Activated CD4-positive, alpha-beta T cell treated with anti-CD3 and anti-CD28 coated beads for 1 hour (primary cell): ENCODE results near the gene NFS1.

Source experiments
- DNase-seq: peaks from one replicate; pipeline ENCODE4 v3.0.0-alpha.2; 2020

Gene NFS1

GRCh38 chr20:35635652-35636051 lies 63.5 kb downstream of the NFS1 start:
- no peak for DNase-seq

- no peak for DNase-seq
Measured at GRCh38 chr20:35632539-35633115, 66.5 kb downstream of the NFS1 start.

- no peak for DNase-seq
Measured at GRCh38 chr20:35630636-35631035, 68.5 kb downstream of the NFS1 start.

GRCh38 chr20:35629427-35630145 lies 69.6 kb downstream of the NFS1 start:
- DNase-seq = no peak

GRCh38 chr20:35627121-35627520 lies 72.0 kb downstream of the NFS1 start:
- DNase-seq = no peak

GRCh38 chr20:35626386-35627001 lies 72.7 kb downstream of the NFS1 start:
- DNase-seq = no peak

- DNase-seq = no peak
Measured at GRCh38 chr20:35625584-35626385, 73.4 kb downstream of the NFS1 start.

- no peak for DNase-seq
Measured at GRCh38 chr20:35621560-35621946, 77.6 kb downstream of the NFS1 start.

- no peak for DNase-seq
Measured at GRCh38 chr20:35620818-35621559, 78.2 kb downstream of the NFS1 start.

- peak; percentile 64 for DNase-seq
Measured at GRCh38 chr20:35619196-35620095, 79.7 kb downstream of the NFS1 start.

- no peak for DNase-seq
Measured at GRCh38 chr20:35618263-35619131, 80.7 kb downstream of the NFS1 start.
